ENCODE results near the gene DEDD2.

Gene DEDD2

DNA sequence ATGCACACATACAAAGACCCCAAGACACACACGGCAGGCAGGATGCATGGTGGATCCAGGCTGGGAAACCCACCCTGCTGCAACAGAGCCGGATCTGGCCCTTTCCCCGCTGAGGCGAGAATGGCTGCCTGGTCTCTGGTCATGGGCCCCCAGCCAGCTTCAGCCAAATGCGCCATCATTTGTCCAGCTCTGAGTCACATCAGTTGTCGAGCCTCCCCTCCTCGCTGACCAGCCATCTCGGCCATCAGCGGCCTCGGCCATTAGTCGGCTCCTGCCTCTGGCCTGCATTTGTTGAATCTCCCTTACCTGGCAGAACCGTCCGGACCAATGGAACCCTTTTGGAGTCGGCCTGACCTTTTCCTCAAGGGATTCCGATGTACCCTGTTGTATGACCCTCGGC lies 46.8 kb downstream of the DEDD2 start:
- no peak for TF ChIP-seq CTCF (conservative IDR thresholded peaks at IDR 0.05; ENCODE audit: low read depth, low read length)
- no peaks in the 10 kb centered on the region for H3K4me1 ChIP-seq (ENCODE audit: low read depth, poor library complexity, severe bottlenecking)
- no peaks in the 10 kb centered on the region for H4K20me1 ChIP-seq (ENCODE audit: insufficient read depth)
- no peak overlapping the region for H2AFZ ChIP-seq (ENCODE audit: low read depth)
- H3K36me3 ChIP-seq (ENCODE audit: insufficient read depth), result no peaks in the 10 kb centered on the region
- no peaks in the 10 kb centered on the region for H3K79me2 ChIP-seq (ENCODE audit: insufficient read depth, low read depth)
- H3K4me3 ChIP-seq (IDR thresholded peaks at IDR 0.05; ENCODE audit: insufficient read depth, low read depth, low read length), result no peak overlapping the region
- no peak overlapping the region for H3K9ac ChIP-seq
- no peak overlapping the region for H3K27ac ChIP-seq
- no peak overlapping the region for H3K4me2 ChIP-seq
- peaks cover 82% of the 10 kb centered on the region for H3K27me3 ChIP-seq (ENCODE audit: insufficient read depth, low read depth)

DNA sequence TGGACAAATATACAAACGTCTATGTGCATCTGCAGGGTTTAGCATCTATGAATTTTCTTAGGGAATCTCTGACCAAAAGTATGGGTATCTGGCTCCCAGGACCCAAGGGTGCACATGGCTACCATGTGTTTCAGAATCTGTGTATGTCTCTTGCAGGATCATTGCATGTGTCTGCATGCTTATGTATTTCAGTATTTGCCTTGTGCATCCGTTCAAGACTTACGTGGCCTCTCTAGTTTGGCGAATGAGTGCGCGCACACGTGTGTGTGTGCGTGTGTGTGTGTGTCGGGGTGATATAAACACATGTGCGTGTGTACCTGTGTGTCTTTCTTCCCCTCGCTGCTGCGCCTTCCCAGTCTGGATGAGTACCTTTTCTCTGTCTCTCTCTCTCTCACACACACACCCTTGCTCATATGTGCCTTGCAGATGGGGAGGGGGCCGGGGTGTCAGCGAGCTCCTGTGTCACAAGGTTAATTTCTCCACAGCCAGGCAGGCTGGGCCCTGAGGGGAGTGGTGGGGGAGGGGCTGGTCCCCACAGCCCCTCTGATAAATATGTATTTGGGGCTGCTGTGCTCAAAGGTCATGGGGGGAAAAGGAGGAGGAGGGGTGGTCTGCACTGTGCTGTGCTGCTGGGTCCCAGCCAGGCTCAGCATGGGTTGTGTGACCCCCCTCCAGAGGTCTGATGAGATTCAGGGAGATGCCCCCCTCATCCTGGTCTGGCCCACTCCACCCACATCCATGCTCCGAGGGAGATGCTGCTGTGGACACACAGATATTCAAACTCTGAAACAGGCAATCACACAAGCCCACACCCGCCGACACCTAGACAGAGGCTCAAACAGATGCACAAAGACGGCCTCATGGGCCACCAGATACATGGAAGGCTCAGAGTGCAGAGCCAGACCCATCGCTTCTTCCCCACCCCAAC lies 47.7 kb downstream of the DEDD2 start:
- no peak for TF ChIP-seq CTCF (conservative IDR thresholded peaks at IDR 0.05; ENCODE audit: low read depth, low read length)
- no peaks in the 10 kb centered on the region for H3K79me2 ChIP-seq (ENCODE audit: insufficient read depth, low read depth)
- H3K36me3 ChIP-seq (ENCODE audit: insufficient read depth), result no peaks in the 10 kb centered on the region
- H4K20me1 ChIP-seq (ENCODE audit: insufficient read depth), result no peaks in the 10 kb centered on the region
- no peaks in the 10 kb centered on the region for H3K4me1 ChIP-seq (ENCODE audit: low read depth, poor library complexity, severe bottlenecking)
- H3K27me3 ChIP-seq (ENCODE audit: insufficient read depth, low read depth), result peaks cover 82% of the 10 kb centered on the region
- no peak overlapping the region for H3K9ac ChIP-seq
- no peak overlapping the region for H3K27ac ChIP-seq
- H3K4me3 ChIP-seq (IDR thresholded peaks at IDR 0.05; ENCODE audit: insufficient read depth, low read depth, low read length), result no peak overlapping the region
- H3K4me2 ChIP-seq, result no peak overlapping the region
- no peak overlapping the region for H2AFZ ChIP-seq (ENCODE audit: low read depth)

- no peaks in the 10 kb centered on the region for H3K36me3 ChIP-seq (ENCODE audit: insufficient read depth)
- H2AFZ ChIP-seq (ENCODE audit: low read depth), result no peak overlapping the region
- no peaks in the 10 kb centered on the region for H3K79me2 ChIP-seq (ENCODE audit: insufficient read depth, low read depth)
- H4K20me1 ChIP-seq (ENCODE audit: insufficient read depth), result no peaks in the 10 kb centered on the region
- H3K4me1 ChIP-seq (ENCODE audit: low read depth, poor library complexity, severe bottlenecking), result no peaks in the 10 kb centered on the region
- no peak overlapping the region for H3K9ac ChIP-seq
- H3K27ac ChIP-seq, result no peak overlapping the region
- TF ChIP-seq CTCF (conservative IDR thresholded peaks at IDR 0.05; ENCODE audit: low read depth, low read length), result no peak
- peaks cover 89% of the 10 kb centered on the region for H3K27me3 ChIP-seq (ENCODE audit: insufficient read depth, low read depth)
- no peak overlapping the region for H3K4me3 ChIP-seq (IDR thresholded peaks at IDR 0.05; ENCODE audit: insufficient read depth, low read depth, low read length)
- no peak overlapping the region for H3K4me2 ChIP-seq
These were observed 49.3 kb downstream of the DEDD2 start for GRCh38 chr19:42168206-42168605.

DNA sequence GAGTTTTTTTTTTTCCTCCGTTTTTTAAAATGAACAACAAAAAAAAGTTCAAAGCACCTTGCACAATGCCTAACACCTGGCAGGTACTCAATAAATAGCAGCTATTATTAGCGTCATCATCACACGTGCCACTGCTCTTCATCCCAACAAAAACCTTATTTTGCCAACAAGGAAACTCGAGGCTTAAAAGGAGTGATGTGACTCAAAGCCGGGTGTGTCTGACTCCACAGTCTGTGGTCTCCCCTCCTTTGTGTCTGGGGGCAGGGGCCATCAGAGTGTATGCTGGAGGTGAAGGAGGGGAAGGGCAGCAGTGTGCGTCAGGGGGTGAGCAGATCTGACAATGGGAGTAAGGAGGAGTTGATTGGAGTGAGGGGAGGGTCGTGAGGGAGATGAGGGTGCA lies 51.2 kb downstream of the DEDD2 start:
- Histone ChIP-seq H3K4me2 (no peak overlapping the region), H4K20me1 (ENCODE audit: insufficient read depth) (no peaks in the 10 kb centered on the region), H3K4me3 (IDR thresholded peaks at IDR 0.05; ENCODE audit: insufficient read depth, low read depth, low read length) (no peak overlapping the region), H3K36me3 (ENCODE audit: insufficient read depth) (no peaks in the 10 kb centered on the region), H3K27me3 (ENCODE audit: insufficient read depth, low read depth) (peaks cover 92% of the 10 kb centered on the region), H3K27ac (no peak overlapping the region), H3K4me1 (ENCODE audit: low read depth, poor library complexity, severe bottlenecking) (no peaks in the 10 kb centered on the region), H3K79me2 (ENCODE audit: insufficient read depth, low read depth) (no peaks in the 10 kb centered on the region), H3K9ac (no peak overlapping the region), H2AFZ (ENCODE audit: low read depth) (no peak overlapping the region)
- no peak for TF ChIP-seq CTCF (conservative IDR thresholded peaks at IDR 0.05; ENCODE audit: low read depth, low read length)
